T-helper 1 cell treated with Interleukin-12 subunit alpha and Interleukin-12 subunit beta and Interleukin-4 antibody, amounts not matched to agents 30 μg/mL and 1 μg/mL, for 36 hours (primary cell): ENCODE data around the gene TRIM44.

Source experiments
- H3K27ac Mint-ChIP-seq: one replicate; pipeline ENCODE4 v1.8.0; 2021; ENCODE audit warnings: mild to moderate bottlenecking, mixed read lengths
- H3K27me3 Mint-ChIP-seq: one replicate; pipeline ENCODE4 v1.8.0; 2021; ENCODE audit warnings: low read depth, mixed read lengths
- H3K36me3 Mint-ChIP-seq: one replicate; pipeline ENCODE4 v1.8.0; 2021; ENCODE audit warnings: low read depth, mixed read lengths
- H3K4me1 Mint-ChIP-seq: one replicate; pipeline ENCODE4 v1.8.0; 2021; ENCODE audit warnings: low read depth, mixed read lengths
- H3K4me3 Mint-ChIP-seq: one replicate; pipeline ENCODE4 v1.8.0; 2021; ENCODE audit warnings: mild to moderate bottlenecking, moderate library complexity, mixed read lengths
- H3K9me3 Mint-ChIP-seq: one replicate; pipeline ENCODE4 v1.8.0; 2021; ENCODE audit warnings: mixed read lengths

The TRIM44 gene

DNA sequence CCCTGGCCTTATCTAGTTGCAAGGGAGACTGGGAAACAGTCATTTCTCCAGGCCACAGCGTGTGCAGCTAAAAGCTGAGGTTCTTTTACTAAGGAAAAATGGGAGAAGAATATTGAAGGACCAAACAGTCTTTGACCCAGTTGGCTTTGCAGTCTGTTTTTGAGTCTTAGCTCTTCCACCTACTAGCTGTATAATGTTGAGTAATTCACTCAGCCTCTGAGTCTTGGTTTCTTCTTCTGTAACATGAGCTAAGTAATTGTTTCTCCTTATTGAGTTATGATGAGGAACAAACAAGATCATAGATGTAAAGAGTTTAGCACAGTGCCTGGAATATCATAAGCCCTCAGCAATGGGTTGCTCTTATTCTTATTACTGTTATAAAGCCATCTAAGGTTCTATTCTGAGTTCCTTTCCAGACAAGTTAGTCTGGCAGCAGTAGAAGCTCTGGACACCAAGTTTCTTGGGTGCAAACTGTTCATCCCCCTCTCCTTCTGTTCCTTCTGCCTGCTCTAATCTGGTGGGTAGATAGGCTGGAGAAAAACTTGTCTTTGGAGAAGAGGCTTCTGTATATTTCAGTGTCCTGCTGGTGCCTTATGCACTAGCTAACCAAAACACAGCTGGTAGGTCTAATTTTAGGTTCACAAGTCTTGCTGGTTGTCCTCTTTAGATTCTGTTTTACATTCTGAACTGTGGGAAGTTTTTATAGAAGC, 13.5 kb downstream of the TRIM44 start:
- H3K4me1 Mint-ChIP-seq: peaks cover 4% of the 10 kb centered on the region
- no peaks in the 10 kb centered on the region for H3K27me3 Mint-ChIP-seq

DNA sequence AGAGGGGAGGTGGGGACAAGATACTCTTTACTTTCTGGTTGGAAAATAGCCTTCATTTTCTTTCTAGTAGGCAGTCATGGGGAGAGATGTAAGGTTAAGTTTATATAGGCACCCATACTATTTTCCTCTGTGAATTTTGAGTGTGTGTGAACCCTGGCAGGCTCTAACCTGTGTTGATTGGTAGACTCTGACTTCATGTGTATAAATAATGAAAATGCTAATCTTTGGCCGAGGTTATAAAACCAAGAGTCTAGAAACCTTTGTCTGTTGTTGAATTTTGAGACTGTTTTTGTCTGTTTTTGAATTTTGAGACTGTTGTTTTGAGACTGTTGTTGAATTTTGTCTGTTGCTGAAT, 14.0 kb downstream of the TRIM44 start:
- H3K36me3 Mint-ChIP-seq: peaks cover 2% of the 10 kb centered on the region
- H3K27ac Mint-ChIP-seq: no peak overlapping the region
- no peaks in the 10 kb centered on the region for H3K27me3 Mint-ChIP-seq
- no peaks in the 10 kb centered on the region for H3K9me3 Mint-ChIP-seq
- no peak overlapping the region for H3K4me3 Mint-ChIP-seq
- peaks cover 9% of the 10 kb centered on the region for H3K4me1 Mint-ChIP-seq

More for the DNA sequence above, 13.5 kb downstream of the TRIM44 start:
- Mint-ChIP-seq H3K36me3 (peaks cover 2% of the 10 kb centered on the region), H3K27ac (no peak overlapping the region), H3K9me3 (no peaks in the 10 kb centered on the region), H3K4me3 (no peak overlapping the region)

DNA sequence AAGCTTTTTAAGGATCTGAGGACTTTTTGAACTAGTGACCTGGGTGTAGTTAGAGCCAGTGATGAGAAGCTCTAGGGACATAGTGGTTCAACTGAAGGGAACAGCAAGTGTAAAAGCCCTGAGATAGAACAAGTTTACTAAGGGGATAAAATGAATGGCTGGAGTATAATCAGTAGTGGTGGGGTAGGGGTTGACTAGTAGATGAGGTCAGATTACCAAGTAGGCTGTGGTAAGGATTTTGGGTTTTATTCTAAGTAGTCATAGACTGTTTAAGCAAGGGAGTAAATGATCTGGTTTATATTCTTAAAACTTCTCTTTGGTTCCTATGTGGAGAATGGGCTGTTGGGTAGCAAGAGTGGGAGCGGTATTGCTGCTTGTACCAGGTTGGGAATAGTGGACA, 15.3 kb downstream of the TRIM44 start:
- Mint-ChIP-seq H3K36me3 (peaks cover 2% of the 10 kb centered on the region), H3K4me3 (no peak overlapping the region), H3K27ac (no peak overlapping the region), H3K4me1 (peaks cover 12% of the 10 kb centered on the region), H3K27me3 (no peaks in the 10 kb centered on the region), H3K9me3 (no peaks in the 10 kb centered on the region)

DNA sequence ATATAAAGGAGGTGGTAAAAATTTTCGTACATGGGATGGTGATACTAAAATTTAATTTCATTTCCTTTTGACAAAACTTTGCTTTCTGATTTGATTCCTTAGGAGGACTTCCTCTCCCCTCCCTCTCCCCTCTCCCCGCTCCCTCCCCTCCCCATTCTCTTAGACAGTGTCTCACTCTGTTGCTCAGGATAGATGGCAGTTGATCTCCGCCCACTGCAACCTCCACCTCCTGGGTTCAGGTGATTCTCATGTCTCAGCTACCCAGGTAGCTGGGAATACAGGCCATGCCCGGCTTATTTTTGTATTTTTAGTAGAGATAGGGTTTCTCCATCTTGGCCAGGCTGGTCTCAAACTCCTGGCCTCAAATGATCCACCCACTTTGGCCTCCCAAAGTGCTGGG, 15.9 kb downstream of the TRIM44 start:
- H3K9me3 Mint-ChIP-seq: no peaks in the 10 kb centered on the region
- H3K36me3 Mint-ChIP-seq: peaks cover 2% of the 10 kb centered on the region
- H3K4me3 Mint-ChIP-seq: no peak overlapping the region
- no peak overlapping the region for H3K27ac Mint-ChIP-seq
- H3K27me3 Mint-ChIP-seq: no peaks in the 10 kb centered on the region
- peaks cover 12% of the 10 kb centered on the region for H3K4me1 Mint-ChIP-seq

DNA sequence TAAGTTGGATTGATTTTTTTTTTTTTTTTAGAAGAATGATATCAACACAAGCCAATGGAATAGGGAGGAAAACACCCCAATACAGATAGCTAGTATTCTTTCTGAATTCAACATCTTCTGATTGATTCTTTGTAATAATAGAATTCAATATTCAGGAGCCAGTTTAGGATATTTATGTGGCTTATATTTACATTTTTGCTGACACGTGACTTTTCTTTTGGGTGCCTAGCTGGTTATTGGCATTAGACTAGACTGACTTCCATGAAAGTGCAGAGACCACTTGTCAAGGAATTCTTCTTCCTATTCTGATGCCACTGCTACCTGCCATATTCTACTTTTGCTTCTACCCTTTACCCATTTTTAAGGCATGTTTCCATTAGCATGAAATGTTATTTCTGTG, 16.4 kb downstream of the TRIM44 start:
- peaks cover 2% of the 10 kb centered on the region for H3K36me3 Mint-ChIP-seq
- no peaks in the 10 kb centered on the region for H3K9me3 Mint-ChIP-seq
- no peak overlapping the region for H3K27ac Mint-ChIP-seq
- H3K4me1 Mint-ChIP-seq: peaks cover 13% of the 10 kb centered on the region
- H3K27me3 Mint-ChIP-seq: no peaks in the 10 kb centered on the region
- no peak overlapping the region for H3K4me3 Mint-ChIP-seq

DNA sequence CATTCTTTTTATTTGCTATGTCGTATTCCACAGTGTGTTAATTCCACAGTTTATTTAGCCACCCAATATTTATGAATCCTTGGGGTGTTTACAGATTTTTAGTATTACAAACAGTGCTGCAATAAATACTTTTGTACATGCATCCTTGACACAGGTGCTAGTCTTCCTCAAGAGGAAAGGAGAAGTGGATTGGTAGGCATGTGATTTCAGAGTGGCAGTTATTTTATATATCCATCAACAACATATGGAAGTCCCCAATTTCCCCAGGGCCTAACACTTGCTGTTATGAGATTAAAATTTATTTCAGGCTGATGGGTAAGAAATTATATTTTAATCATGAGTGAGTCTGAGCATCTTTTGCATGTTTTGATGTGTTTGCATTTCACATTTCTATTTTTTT, 17.9 kb downstream of the TRIM44 start:
- H3K27me3 Mint-ChIP-seq: no peaks in the 10 kb centered on the region
- no peak overlapping the region for H3K4me3 Mint-ChIP-seq
- peaks cover 2% of the 10 kb centered on the region for H3K36me3 Mint-ChIP-seq
- no peaks in the 10 kb centered on the region for H3K9me3 Mint-ChIP-seq
- H3K4me1 Mint-ChIP-seq: peaks cover 13% of the 10 kb centered on the region
- no peak overlapping the region for H3K27ac Mint-ChIP-seq

DNA sequence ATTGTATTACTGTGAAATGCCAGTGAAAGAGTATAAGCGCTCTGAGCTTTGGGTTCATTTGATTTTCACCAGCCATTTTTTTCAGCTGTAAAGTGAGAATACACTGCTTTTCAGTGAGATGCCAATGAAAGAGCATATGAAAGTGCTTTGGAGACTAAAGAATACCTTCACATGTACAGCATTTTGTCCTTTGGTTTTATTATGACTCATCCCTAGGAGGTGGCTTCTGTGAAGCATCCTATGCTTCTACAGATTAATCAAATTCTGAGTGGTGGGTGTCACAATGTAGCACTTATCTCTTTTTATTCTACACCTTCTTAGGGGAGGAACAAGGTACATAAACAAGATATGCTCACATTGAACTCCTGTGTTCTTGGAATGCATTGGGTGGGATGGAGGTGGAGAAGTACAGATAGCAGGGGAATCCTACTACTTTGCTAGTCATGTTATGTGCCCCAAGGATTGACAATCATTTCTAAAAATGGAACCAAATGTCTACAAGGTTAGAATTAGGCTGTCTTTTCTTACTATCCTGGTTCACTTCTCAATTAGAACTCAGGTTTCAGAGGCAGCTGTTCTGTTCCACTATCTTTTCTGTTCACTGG, 18.7 kb downstream of the TRIM44 start:
- Mint-ChIP-seq H3K27me3 (no peaks in the 10 kb centered on the region), H3K4me3 (no peak overlapping the region), H3K36me3 (peaks cover 2% of the 10 kb centered on the region), H3K4me1 (peaks cover 13% of the 10 kb centered on the region), H3K27ac (no peak overlapping the region), H3K9me3 (no peaks in the 10 kb centered on the region)

DNA sequence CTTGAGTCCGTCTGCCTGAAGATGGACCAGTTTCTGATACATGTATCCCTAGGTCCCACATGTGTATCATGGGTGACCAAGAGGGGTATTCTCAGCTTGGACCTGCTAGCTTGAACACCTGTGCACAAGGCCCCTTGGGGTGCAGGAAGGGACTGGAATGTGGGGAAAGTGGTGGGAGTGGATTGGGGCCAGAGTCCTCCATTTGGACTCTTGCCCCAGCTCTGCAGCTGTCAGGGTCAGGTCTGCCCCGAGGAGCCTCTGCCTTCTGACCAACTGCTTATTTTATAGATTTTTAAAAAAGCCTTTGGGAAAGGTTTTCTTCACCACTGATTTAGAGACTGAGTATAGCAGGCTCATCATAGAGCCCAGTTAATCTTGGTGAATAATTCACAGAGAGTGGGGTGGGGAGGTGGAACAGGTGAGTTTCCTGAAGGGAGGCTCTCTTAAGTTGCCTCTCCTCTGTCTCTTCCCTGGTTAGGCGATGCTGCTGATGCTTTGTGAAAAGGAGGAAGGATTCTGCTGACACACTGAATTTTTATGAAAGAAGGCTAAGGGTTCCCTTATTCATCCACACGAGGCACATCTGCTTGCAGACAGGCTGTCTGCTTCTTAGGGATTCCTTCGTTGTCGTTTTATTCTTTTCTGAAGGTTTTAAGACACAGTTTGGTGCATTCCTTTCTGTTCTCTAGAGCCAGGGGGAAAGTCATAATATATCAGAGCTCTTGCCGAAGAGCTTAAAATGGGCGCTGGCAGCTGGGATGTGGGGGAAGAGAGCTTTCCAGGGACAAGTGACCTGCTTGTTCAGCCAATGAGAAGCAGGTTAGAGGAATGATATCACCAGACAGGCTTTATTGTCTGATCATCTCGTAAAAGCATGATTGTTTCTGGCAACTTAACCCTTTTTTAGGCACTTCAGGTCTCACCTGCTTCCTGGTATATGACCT, 19.9 kb downstream of the TRIM44 start:
- Mint-ChIP-seq H3K36me3 (peaks cover 8% of the 10 kb centered on the region), H3K27ac (no peak overlapping the region), H3K9me3 (no peaks in the 10 kb centered on the region), H3K4me1 (peaks cover 13% of the 10 kb centered on the region), H3K4me3 (no peak overlapping the region), H3K27me3 (no peaks in the 10 kb centered on the region)

DNA sequence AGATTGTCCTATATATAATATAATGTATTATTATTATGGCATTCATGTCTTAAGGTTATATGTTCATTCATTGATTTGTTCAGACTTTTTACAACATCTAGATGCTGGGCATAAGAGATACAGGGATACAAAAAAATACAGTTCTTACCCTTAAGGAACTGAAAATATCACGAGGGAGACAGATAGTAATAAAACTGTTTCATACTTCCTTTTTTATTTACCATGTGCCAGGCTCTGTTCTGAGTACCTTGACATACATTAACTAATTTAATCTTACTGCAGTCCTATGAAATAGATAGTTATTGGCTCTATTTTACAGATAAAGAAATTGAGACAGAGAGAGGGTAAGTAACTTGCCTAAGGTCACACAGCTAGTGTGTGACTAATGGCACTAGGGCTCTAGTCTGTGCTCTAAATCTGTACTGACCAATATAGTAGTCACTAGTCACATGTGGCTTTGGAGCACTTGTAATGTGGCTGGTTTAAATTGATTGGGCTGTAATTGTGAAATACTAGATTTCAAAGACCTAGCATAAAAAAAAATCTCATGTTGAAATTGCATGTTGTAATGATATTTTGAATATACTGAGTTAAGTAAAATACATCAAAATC, 21.3 kb downstream of the TRIM44 start:
- no peak overlapping the region for H3K27ac Mint-ChIP-seq
- H3K9me3 Mint-ChIP-seq: no peaks in the 10 kb centered on the region
- H3K4me3 Mint-ChIP-seq: no peak overlapping the region
- H3K27me3 Mint-ChIP-seq: no peaks in the 10 kb centered on the region
- H3K36me3 Mint-ChIP-seq: peaks cover 6% of the 10 kb centered on the region
- H3K4me1 Mint-ChIP-seq: peaks cover 13% of the 10 kb centered on the region

DNA sequence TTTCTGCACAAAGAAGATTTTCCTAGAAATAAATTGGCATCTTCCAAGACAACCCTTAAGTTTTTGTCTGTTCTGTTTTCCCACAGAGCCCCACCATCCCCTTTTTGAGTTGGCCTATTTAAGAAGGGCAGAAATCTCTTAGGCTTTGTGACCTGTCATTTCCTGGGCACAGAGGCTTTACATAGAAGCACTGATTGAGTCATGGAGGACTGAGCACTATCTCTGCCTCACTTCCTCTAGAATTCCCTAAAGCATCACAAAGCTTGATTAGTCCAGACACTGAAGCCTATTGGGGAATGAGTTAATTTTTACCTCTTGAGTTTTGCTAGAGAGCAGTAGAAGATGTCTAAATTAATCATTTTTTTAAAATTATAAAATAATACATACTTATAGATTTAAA, 25.4 kb downstream of the TRIM44 start:
- peaks cover 1% of the 10 kb centered on the region for H3K4me1 Mint-ChIP-seq
- H3K9me3 Mint-ChIP-seq: no peaks in the 10 kb centered on the region
- peaks cover 9% of the 10 kb centered on the region for H3K36me3 Mint-ChIP-seq
- no peaks in the 10 kb centered on the region for H3K27me3 Mint-ChIP-seq
- no peak overlapping the region for H3K27ac Mint-ChIP-seq
- H3K4me3 Mint-ChIP-seq: no peak overlapping the region

DNA sequence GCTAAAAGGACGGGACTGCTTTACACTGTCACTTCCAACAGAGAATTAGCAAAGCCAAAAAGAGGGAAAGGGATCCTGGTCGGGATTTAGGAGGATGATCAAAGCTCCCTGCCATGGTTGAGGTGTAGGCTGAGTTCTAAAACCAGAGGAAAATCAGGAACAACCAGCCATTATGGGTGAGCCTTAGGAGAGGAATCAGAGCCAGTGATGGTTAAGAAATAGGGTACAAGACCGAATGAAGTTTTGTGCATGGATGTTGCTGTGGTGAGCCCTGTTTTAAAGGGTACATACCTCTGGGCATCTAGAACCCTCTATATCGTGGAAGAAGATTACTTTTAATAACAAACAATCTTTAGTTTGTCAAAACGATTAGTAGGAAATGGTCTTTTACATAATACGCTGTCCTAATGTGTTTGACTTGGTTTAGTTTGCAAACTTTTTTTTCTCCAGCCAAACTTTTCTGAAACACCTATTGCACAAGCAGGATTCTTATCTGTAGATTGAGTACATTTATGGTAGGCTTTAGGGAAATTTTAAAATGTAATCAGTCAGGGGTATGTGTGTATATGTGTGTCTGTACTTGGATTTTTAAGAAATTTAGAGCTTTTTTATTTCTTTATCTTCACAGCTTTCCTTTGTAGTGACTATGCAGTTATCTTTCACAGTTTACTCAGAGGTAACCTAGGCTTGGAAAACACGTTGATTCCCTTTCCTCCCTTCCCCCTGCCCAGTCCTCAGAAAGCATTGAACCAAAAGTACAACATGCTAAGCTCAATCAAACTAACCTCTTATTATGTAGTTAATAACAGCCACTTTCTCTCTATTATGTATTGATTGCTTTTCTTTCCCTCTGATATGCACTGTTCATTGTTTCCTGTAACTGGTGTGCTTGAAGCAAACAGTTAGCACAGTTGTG, 26.8 kb downstream of the TRIM44 start:
- H3K27me3 Mint-ChIP-seq: no peaks in the 10 kb centered on the region
- H3K27ac Mint-ChIP-seq: no peak overlapping the region
- no peak overlapping the region for H3K4me3 Mint-ChIP-seq
- H3K36me3 Mint-ChIP-seq: peaks cover 11% of the 10 kb centered on the region
- H3K4me1 Mint-ChIP-seq: no peaks in the 10 kb centered on the region
- H3K9me3 Mint-ChIP-seq: no peaks in the 10 kb centered on the region

DNA sequence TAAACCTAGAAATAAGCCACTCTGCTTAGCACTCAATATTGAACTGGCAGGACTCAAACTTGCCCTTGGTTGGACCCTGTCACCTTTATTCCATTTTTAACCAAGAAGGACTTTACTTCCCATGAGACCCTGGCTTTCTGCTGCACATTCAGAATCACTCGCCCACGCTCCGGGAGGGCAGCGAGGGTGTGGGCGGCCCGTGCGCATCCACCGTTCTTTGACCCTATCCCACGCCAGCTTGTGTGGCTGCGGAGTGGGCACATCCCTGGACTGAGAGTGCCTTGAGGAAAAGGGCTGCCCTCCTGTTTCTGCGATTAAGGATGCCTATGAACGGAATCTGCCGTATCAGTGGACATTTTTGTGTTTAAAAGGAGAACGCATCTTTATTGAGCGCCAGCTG, 39.6 kb downstream of the TRIM44 start:
- no peaks in the 10 kb centered on the region for H3K4me1 Mint-ChIP-seq

DNA sequence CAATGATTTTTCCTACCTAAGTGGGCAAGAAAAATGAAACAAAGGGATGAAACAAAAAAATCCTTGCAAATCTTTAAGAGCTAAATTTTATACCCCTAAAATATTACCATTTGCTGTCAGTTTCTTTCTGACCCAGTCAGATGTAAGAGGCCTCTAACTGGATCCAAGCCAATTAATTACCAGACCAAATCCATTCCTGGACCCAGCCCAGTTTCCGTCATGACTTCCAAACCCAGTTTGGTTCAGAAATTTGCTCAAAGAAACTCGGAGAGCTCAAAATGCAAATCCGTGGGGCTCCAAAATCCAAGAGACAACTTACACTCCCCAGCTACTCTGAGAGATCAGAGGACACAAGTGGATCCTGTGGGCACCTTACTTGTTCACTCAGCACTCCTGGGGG, 46.8 kb downstream of the TRIM44 start:
- Mint-ChIP-seq H3K4me1 (no peaks in the 10 kb centered on the region), H3K27me3 (no peaks in the 10 kb centered on the region), H3K4me3 (no peak overlapping the region), H3K36me3 (peaks cover 2% of the 10 kb centered on the region), H3K9me3 (peaks cover 9% of the 10 kb centered on the region), H3K27ac (no peak overlapping the region)

More for the DNA sequence above, 39.6 kb downstream of the TRIM44 start:
- Mint-ChIP-seq H3K27me3 (no peaks in the 10 kb centered on the region), H3K36me3 (peaks cover 8% of the 10 kb centered on the region), H3K4me3 (no peak overlapping the region), H3K9me3 (peaks cover 24% of the 10 kb centered on the region), H3K27ac (no peak overlapping the region)
